Mesenchymal stem cell (in vitro differentiated cells and primary cell): ENCODE measurements around the gene FBP1.
A peak's percentile ranks its signal among the peaks of the same experiment; 100 is the strongest.

ENCODE experiments used
- DNase-seq: peaks from one replicate; pipeline ENCODE4 v3.0.0-alpha.2; 2013
- H2AFZ ChIP-seq: one replicate; pipeline ENCODE4 v1.6.1; 2013; ENCODE audit warnings: low read depth, mild to moderate bottlenecking, control low read depth, inconsistent platforms, low read length, moderate library complexity
- H2AK5ac ChIP-seq: 2 replicates; pipeline ENCODE4 v1.6.1; 2013; ENCODE audit warnings: low read length, moderate library complexity, mild to moderate bottlenecking, inconsistent platforms; ENCODE audit not compliant: severe bottlenecking
- H2BK120ac ChIP-seq: one replicate; pipeline ENCODE4 v1.6.1; 2013; ENCODE audit warnings: low read depth, mild to moderate bottlenecking, inconsistent platforms, low read length, moderate library complexity
- H2BK12ac ChIP-seq, 2 experiments: one replicate each; pipeline ENCODE4 v1.6.1; 2013; ENCODE audit warnings: inconsistent platforms in 2 of 2, low read length in 2 of 2, mild to moderate bottlenecking in 2 of 2, moderate library complexity in 2 of 2, control low read depth in 1 of 2
- H2BK15ac ChIP-seq: one replicate; pipeline ENCODE4 v1.6.1; 2013; ENCODE audit warnings: mild to moderate bottlenecking, low read depth, inconsistent platforms; ENCODE audit not compliant: poor library complexity, severe bottlenecking
- H2BK5ac ChIP-seq: 2 replicates; pipeline ENCODE4 v1.6.1; 2013; ENCODE audit warnings: low read depth, mild to moderate bottlenecking, low read length, control low read depth, inconsistent platforms; ENCODE audit not compliant: poor library complexity, severe bottlenecking
- H3K14ac ChIP-seq, 2 experiments: one replicate each; pipeline ENCODE4 v1.6.1; 2013; ENCODE audit warnings: inconsistent platforms in 2 of 2, low read length in 2 of 2, control low read depth in 1 of 2, mild to moderate bottlenecking in 1 of 2, moderate library complexity in 1 of 2
- H3K18ac ChIP-seq, 2 experiments: one replicate each; pipeline ENCODE4 v1.6.1; 2013; ENCODE audit warnings: inconsistent platforms in 2 of 2, low read length in 2 of 2, control low read depth in 1 of 2, low read depth in 1 of 2, mild to moderate bottlenecking in 1 of 2
- H3K23ac ChIP-seq, 2 experiments: one replicate each; pipeline ENCODE4 v1.6.1; 2013; ENCODE audit warnings: inconsistent platforms in 2 of 2, low read length in 2 of 2, mild to moderate bottlenecking in 2 of 2, moderate library complexity in 2 of 2, control low read depth in 1 of 2
- H3K27ac ChIP-seq: 2 replicates; pipeline ENCODE4 v1.5.1; 2013; ENCODE audit warnings: mild to moderate bottlenecking, moderate library complexity, low read length, control low read depth, inconsistent platforms; ENCODE audit not compliant: poor library complexity, severe bottlenecking
- H3K27me3 ChIP-seq, 2 experiments: 2 replicates each; pipeline versions ENCODE4 v1.6.1 to v1.7.0; 2013; ENCODE audit warnings: low read length in 2 of 2, mild to moderate bottlenecking in 2 of 2, moderate library complexity in 2 of 2, control low read depth in 1 of 2, inconsistent platforms in 1 of 2; ENCODE audit not compliant: control insufficient read depth in 1 of 2, insufficient read depth in 1 of 2
- H3K36me3 ChIP-seq, 2 experiments: 2 replicates each; pipeline versions ENCODE4 v1.6.1 to v1.7.0; 2013; ENCODE audit warnings: low read length in 2 of 2, control low read depth in 1 of 2, inconsistent platforms in 1 of 2, low read depth in 1 of 2, mild to moderate bottlenecking in 1 of 2; ENCODE audit not compliant: insufficient read depth in 2 of 2, control insufficient read depth in 1 of 2
- H3K4ac ChIP-seq, 2 experiments: one replicate each; pipeline ENCODE4 v1.6.1; 2013; ENCODE audit warnings: inconsistent platforms in 2 of 2, low read length in 2 of 2, mild to moderate bottlenecking in 2 of 2, moderate library complexity in 2 of 2, control low read depth in 1 of 2, low read depth in 1 of 2
- H3K4me1 ChIP-seq: 2 replicates; pipeline ENCODE4 v1.6.1; 2013; ENCODE audit warnings: low read depth, low read length, control low read depth; ENCODE audit not compliant: control insufficient read depth, insufficient read depth
- H3K4me2 ChIP-seq: 2 replicates; pipeline ENCODE4 v1.6.1; 2013; ENCODE audit warnings: low read length, mild to moderate bottlenecking, inconsistent platforms; ENCODE audit not compliant: poor library complexity, severe bottlenecking
- H3K4me3 ChIP-seq, 2 experiments: 2 replicates each; pipeline versions ENCODE4 v1.5.1 to v1.7.0; 2013; ENCODE audit warnings: low read length in 2 of 2, mild to moderate bottlenecking in 2 of 2, control low read depth in 1 of 2, low read depth in 1 of 2; ENCODE audit not compliant: insufficient read depth in 1 of 2
- H3K79me1 ChIP-seq: replicated peaks from 2 replicates; pipeline ENCODE4 v1.6.1; 2013; ENCODE audit warnings: mild to moderate bottlenecking, control low read depth, low read length, inconsistent platforms; ENCODE audit not compliant: poor library complexity, severe bottlenecking
- H3K9ac ChIP-seq: 2 replicates; pipeline ENCODE4 v1.7.0; 2013; ENCODE audit warnings: mild to moderate bottlenecking, low read length, moderate library complexity
- H3K9me3 ChIP-seq: 2 replicates; pipeline ENCODE4 v1.7.0; 2013; ENCODE audit warnings: mild to moderate bottlenecking, low read length; ENCODE audit not compliant: control insufficient read depth
- H4K8ac ChIP-seq: one replicate; pipeline ENCODE4 v1.6.1; 2013; ENCODE audit warnings: inconsistent platforms, mild to moderate bottlenecking, low read length, moderate library complexity
- H4K91ac ChIP-seq: one replicate; pipeline ENCODE4 v1.6.1; 2013; ENCODE audit warnings: mild to moderate bottlenecking, low read length, inconsistent platforms
- WGBS: methylation state at CpG from one replicate; pipeline ENCODE4 v1.1.7; 2013; ENCODE audit warnings: mixed read lengths; 5-methylcytosine and 5-hydroxymethylcytosine counted together

FBP1 gene

DNA sequence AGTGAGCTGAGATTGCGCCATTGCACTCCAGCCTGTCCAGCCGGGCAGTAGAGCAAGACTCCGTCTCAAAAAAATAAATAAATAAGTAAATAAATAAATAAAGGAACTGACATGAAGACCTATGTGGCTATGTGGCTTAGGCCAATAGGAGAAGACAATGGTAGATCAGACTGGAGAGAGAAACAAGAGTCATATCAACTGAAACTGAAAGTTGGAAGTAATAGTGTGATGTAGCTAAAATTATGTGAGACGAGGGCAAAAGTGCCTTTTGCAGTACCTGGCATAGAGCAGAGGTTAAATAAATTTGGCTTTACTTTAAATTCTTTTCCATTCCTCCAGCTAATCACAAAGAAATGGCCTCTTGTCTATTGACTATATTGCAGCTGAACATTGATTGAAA lies 53.0 kb downstream of the FBP1 start:
- Histone ChIP-seq H2BK120ac (no peak overlapping the region), H3K79me1 (no peaks in the 10 kb centered on the region), H3K27ac (peak overlapping the region; percentile 17), H3K4me2 (no peak overlapping the region), H3K4me3 (peak overlapping the region in 1 of 2 experiments; percentile 61), H3K9me3 (no peaks in the 10 kb centered on the region), H4K91ac (no peak overlapping the region), H3K23ac (no peak overlapping the region), H2AFZ (no peak overlapping the region), H3K36me3 (no peaks in the 10 kb centered on the region), H3K9ac (peak overlapping the region; percentile 54), H3K4ac (no peak overlapping the region), H3K14ac (no peak overlapping the region), H2BK5ac (no peak overlapping the region), H3K18ac (no peak overlapping the region), H2BK12ac (no peak overlapping the region), H2AK5ac (no peak overlapping the region), H4K8ac (no peak overlapping the region), H3K27me3 (peaks cover 0 to 3% of the 10 kb centered on the region in 2 experiments), H3K4me1 (peaks cover 6% of the 10 kb centered on the region), H2BK15ac (no peak overlapping the region)
- DNase-seq = no peak
- 100% methylated on average over 1 of the region's 4 CpGs for WGBS

DNA sequence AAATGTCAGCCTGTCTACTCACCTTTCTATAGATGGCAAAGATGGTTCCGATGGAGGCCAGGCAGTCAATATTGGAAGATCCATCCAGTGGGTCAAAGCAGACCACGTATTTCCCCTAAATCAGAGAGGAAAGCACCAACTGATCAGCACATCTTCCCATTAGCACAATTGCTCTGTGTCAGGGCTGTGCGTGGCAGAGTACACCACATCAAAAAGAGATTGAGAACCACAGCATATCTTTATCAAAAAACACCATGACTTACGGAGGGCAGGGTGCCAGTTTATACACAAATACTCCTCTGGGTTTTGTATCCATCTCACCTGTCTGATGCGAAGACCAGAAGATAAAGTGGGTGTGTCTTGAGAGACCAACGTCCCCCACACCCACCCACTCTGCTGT lies 54.8 kb downstream of the FBP1 start:
- no peak overlapping the region for H4K91ac ChIP-seq
- H2BK15ac ChIP-seq = no peak overlapping the region
- no peak for DNase-seq
- peaks cover 0 to 3% of the 10 kb centered on the region in 2 experiments for H3K27me3 ChIP-seq
- no peak overlapping the region for H3K23ac ChIP-seq
- no peaks in the 10 kb centered on the region for H3K79me1 ChIP-seq
- H3K18ac ChIP-seq = no peak overlapping the region
- no peaks in the 10 kb centered on the region for H3K9me3 ChIP-seq
- H2BK5ac ChIP-seq = no peak overlapping the region
- WGBS = 85% methylated on average over 6 of the region's 6 CpGs
- H2BK120ac ChIP-seq = no peak overlapping the region
- H3K4ac ChIP-seq = no peak overlapping the region
- no peak overlapping the region for H3K27ac ChIP-seq
- no peak overlapping the region for H2AFZ ChIP-seq
- H3K9ac ChIP-seq = no peak overlapping the region
- H3K14ac ChIP-seq = no peak overlapping the region
- H2BK12ac ChIP-seq = no peak overlapping the region
- H4K8ac ChIP-seq = no peak overlapping the region
- H3K36me3 ChIP-seq = no peaks in the 10 kb centered on the region
- no peak overlapping the region for H2AK5ac ChIP-seq
- H3K4me1 ChIP-seq = peaks cover 6% of the 10 kb centered on the region
- H3K4me3 ChIP-seq = no peak overlapping the region
- no peak overlapping the region for H3K4me2 ChIP-seq

DNA sequence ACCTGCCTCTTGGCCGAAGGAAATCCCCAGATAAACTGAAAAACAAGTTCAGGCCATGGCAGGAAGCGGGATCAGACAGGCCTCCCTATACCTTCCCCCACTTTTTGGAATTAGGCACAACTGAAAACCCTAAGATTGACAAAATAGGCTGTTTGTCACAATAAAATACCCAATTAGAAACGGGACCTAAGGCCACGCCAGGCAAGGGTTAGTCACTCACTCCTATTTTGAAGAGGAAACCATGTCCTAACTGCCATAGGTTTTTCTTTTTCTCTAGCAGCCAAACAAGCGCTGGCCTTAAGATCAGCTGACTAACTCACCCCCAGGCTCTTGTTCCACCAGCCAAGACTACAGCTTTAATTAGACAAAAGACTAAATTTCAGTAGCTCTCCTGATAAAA lies 57.6 kb downstream of the FBP1 start:
- no peak overlapping the region for H4K91ac ChIP-seq
- no peak overlapping the region for H3K4ac ChIP-seq
- no peak overlapping the region for H3K27ac ChIP-seq
- H3K9ac ChIP-seq = no peak overlapping the region
- DNase-seq = no peak
- peaks cover 4% of the 10 kb centered on the region for H3K4me1 ChIP-seq
- no peak overlapping the region for H2BK12ac ChIP-seq
- no peak overlapping the region for H2AK5ac ChIP-seq
- H4K8ac ChIP-seq = no peak overlapping the region
- H3K4me3 ChIP-seq = no peak overlapping the region
- 83% methylated on average over 5 of the region's 5 CpGs for WGBS
- H3K23ac ChIP-seq = no peak overlapping the region
- H2BK15ac ChIP-seq = no peak overlapping the region
- H3K36me3 ChIP-seq = no peaks in the 10 kb centered on the region
- no peak overlapping the region for H3K14ac ChIP-seq
- H3K27me3 ChIP-seq = peaks cover 0 to 3% of the 10 kb centered on the region in 2 experiments
- H3K4me2 ChIP-seq = no peak overlapping the region
- H2BK120ac ChIP-seq = no peak overlapping the region
- H3K9me3 ChIP-seq = no peaks in the 10 kb centered on the region
- no peaks in the 10 kb centered on the region for H3K79me1 ChIP-seq
- H2AFZ ChIP-seq = no peak overlapping the region
- H3K18ac ChIP-seq = no peak overlapping the region
- no peak overlapping the region for H2BK5ac ChIP-seq

DNA sequence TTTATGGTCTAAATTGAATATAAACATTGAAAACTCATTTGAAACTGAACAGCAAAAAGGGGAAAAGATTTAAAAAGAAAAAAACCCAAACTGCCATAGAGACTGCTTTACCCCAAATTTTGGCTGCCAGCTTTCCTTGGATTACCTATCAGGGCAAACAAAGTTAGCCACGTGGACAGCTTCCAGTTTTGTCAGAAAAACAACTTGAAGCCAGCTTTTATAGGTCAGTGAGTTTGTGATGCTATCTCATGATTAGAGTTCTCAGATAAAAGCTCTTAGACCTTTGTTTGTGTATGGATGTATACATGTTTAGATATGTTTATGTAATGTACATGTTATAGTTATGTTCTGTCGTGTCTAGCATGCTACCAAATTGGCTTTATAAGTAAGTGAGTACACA lies 61.7 kb downstream of the FBP1 start:
- no peak for DNase-seq
- no peak overlapping the region for H3K4me2 ChIP-seq
- 62% methylated on average over 2 of the region's 2 CpGs for WGBS

More for the DNA sequence above, 61.7 kb downstream of the FBP1 start:
- Histone ChIP-seq H2BK12ac (no peak overlapping the region), H3K18ac (no peak overlapping the region), H2BK5ac (no peak overlapping the region), H3K4ac (no peak overlapping the region), H3K14ac (no peak overlapping the region), H2AK5ac (no peak overlapping the region), H3K27ac (no peak overlapping the region), H3K79me1 (no peaks in the 10 kb centered on the region), H2BK15ac (no peak overlapping the region), H2BK120ac (no peak overlapping the region), H3K4me3 (no peak overlapping the region), H3K9me3 (no peaks in the 10 kb centered on the region), H3K27me3 (no peaks in the 10 kb centered on the region), H3K9ac (no peak overlapping the region), H3K23ac (no peak overlapping the region), H3K4me1 (no peaks in the 10 kb centered on the region), H3K36me3 (no peaks in the 10 kb centered on the region), H2AFZ (no peak overlapping the region), H4K8ac (no peak overlapping the region), H4K91ac (no peak overlapping the region)
